ENCODE measurements around the gene ADAR.
A peak's percentile ranks its signal among the peaks of the same experiment; 100 is the strongest.

Gene ADAR

DNA sequence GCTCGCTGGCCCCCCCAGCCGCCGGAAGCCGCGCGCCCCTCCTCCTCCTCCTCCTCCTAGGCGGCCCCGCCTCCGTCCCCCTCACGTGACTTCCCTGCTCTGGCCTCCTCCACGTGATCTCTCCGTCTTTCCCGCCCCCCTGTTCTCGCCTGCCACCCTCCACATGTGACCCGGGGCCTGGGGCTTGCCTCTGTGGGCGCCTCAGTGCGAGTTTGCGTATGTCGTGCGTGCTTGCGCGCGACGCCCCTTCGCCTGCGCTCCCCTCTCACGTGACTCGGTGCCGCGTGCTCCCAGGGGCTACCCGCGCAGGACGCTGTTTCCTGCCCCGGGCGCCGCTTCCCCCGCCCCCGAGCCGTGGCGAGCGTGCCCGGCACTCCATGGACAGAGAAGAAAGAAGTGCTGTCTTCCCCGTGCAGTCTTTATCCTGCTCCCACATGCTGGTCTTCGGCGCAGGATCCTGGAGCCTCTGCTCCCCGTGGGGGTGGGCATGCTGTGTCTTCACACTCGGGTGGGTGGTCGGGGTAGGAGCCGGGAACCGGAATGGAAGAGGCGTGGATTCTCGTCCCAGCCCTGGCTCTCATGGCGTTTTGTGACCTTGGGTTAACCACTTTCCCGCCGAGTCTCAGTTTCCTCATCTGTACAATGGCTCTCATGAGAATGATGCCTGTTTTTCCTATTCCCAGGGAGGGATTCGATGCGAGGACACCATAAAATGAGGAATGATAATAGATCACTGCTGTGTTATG is 49.1 kb downstream of the ADAR start:
- Histone ChIP-seq H3K9ac (ENCODE audit: low read length) (peak overlapping the region; percentile 75), H3K4me2 (ENCODE audit: low read length) (peak overlapping the region; percentile 82), H3K23ac (ENCODE audit: low read length) (no peak overlapping the region), H3K27me3 (ENCODE audit: insufficient read depth, low read length) (no peaks in the 10 kb centered on the region), H2AFZ (ENCODE audit: insufficient read depth, low read length, poor library complexity) (peak overlapping the region; percentile 56), H3K14ac (ENCODE audit: low read length) (no peak overlapping the region), H3K4me1 (ENCODE audit: control insufficient read depth in 1 of 2, insufficient read depth in 2 of 2, low read length in 2 of 2) (peaks cover 8 to 16% of the 10 kb centered on the region in 2 experiments), H4K8ac (ENCODE audit: low read depth, low read length) (peak overlapping the region; percentile 78), H3K4ac (ENCODE audit: low read depth, low read length) (no peak overlapping the region), H3K9me3 (ENCODE audit: insufficient read depth, low read depth, low read length) (no peaks in the 10 kb centered on the region), H4K12ac (ENCODE audit: low read depth, low read length) (peak overlapping the region; percentile 37), H2BK120ac (ENCODE audit: insufficient read depth, low read length, poor library complexity) (peak overlapping the region; percentile 9), H4K91ac (ENCODE audit: low read depth, low read length) (peak overlapping the region; percentile 50), H3K36me3 (ENCODE audit: control insufficient read depth in 1 of 2, insufficient read depth in 2 of 2, low read length in 2 of 2) (peaks cover 12 to 18% of the 10 kb centered on the region in 2 experiments), H3K18ac (ENCODE audit: low read length) (peak overlapping the region; percentile 17), H3K4me3 (ENCODE audit: low read depth, low read length) (peak overlapping the region; percentile 80), H3K27ac (ENCODE audit: low read depth, low read length) (peak overlapping the region; percentile 79), H3K79me2 (ENCODE audit: control insufficient read depth, insufficient read depth, low read length, poor library complexity) (peaks cover 13% of the 10 kb centered on the region), H3K79me1 (ENCODE audit: low read length) (peaks cover 10% of the 10 kb centered on the region), H2BK12ac (ENCODE audit: low read length) (no peak overlapping the region), H2AK5ac (ENCODE audit: low read length) (no peak overlapping the region), H2BK5ac (ENCODE audit: low read depth, low read length, poor library complexity) (peak overlapping the region; percentile 20)
- DNase-seq: peak; percentile 95 to 96
- no CpG with 5 or more reads among the region's 57 CpGs for WGBS (ENCODE audit: extremely low coverage, insufficient coverage, insufficient read length)

DNA sequence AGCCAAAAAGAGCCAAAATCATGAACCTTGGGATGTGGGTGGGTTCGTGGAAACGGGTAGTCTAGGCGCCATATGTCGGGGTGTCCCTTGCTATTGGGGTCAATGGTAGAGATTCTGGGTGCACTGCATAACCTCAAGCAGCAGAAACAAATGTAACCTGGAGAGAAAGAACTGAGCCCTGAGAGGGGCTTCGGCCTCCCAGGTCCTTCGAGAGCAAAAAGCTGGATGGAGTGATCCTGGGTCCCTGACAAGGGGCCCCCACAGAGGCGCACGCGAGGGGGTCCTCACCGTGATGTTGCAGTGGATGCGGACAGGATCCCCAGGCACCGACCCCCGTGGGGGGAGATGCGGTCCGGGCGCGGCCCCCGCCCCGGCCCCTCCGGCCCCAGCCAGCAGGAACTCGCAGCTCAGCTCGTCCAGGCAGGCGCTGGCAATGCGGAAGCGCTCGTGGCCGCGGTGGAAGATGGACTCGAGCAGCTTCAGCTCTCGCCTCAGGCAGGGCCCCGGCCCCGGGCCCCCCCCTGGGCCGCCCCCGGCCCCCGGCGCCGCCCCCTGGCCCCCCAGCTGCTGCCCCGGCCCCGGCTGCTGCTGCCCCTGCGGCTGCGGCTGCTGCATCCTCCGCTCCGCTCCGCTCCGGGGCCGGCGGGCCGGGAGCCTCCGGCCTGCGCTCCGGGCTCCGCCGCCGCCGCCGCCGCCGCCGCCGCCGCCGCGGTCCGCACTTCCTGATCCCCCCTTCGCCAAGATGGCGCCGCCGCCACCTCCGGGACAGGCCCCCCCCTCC is 49.9 kb downstream of the ADAR start, which contains the start of gene UBE2Q1:
UBE2Q1 (minus strand) TSS at position 724 of the 781 bp plus-strand sequence; CDS start at position 615, 109 bp downstream.
- Histone ChIP-seq H3K9me3 (ENCODE audit: insufficient read depth, low read depth, low read length) (no peaks in the 10 kb centered on the region), H2BK5ac (ENCODE audit: low read depth, low read length, poor library complexity) (peak within 1 kb of the TSS; percentile 58), H4K12ac (ENCODE audit: low read depth, low read length) (peak within 1 kb of the TSS; percentile 58), H3K4me3 (ENCODE audit: low read depth, low read length) (peak within 1 kb of the TSS; percentile 80), H4K8ac (ENCODE audit: low read depth, low read length) (peak within 1 kb of the TSS; percentile 78), H3K4me2 (ENCODE audit: low read length) (peak within 1 kb of the TSS; percentile 82), H3K27me3 (ENCODE audit: insufficient read depth, low read length) (no peaks in the 10 kb centered on the region), H3K4ac (ENCODE audit: low read depth, low read length) (peak within 1 kb of the TSS; percentile 71), H3K4me1 (ENCODE audit: control insufficient read depth in 1 of 2, insufficient read depth in 2 of 2, low read length in 2 of 2) (peaks cover 8 to 16% of the 10 kb centered on the region in 2 experiments), H3K9ac (ENCODE audit: low read length) (peak within 1 kb of the TSS; percentile 95), H2AK5ac (ENCODE audit: low read length) (peak within 1 kb of the TSS; percentile 57), H3K14ac (ENCODE audit: low read length) (peak within 1 kb of the TSS; percentile 72), H3K18ac (ENCODE audit: low read length) (peak within 1 kb of the TSS; percentile 56), H3K36me3 (ENCODE audit: control insufficient read depth in 1 of 2, insufficient read depth in 2 of 2, low read length in 2 of 2) (peaks cover 18 to 25% of the 10 kb centered on the region in 2 experiments), H3K23ac (ENCODE audit: low read length) (no peak within 1 kb of the TSS), H2BK120ac (ENCODE audit: insufficient read depth, low read length, poor library complexity) (peak within 1 kb of the TSS; percentile 68), H3K79me1 (ENCODE audit: low read length) (peaks cover 10% of the 10 kb centered on the region), H3K27ac (ENCODE audit: low read depth, low read length) (peak within 1 kb of the TSS; percentile 79), H2AFZ (ENCODE audit: insufficient read depth, low read length, poor library complexity) (peak within 1 kb of the TSS; percentile 56), H4K91ac (ENCODE audit: low read depth, low read length) (peak within 1 kb of the TSS; percentile 75), H3K79me2 (ENCODE audit: control insufficient read depth, insufficient read depth, low read length, poor library complexity) (peaks cover 13% of the 10 kb centered on the region), H2BK12ac (ENCODE audit: low read length) (no peak within 1 kb of the TSS)
- DNase-seq: peak; percentile 48 to 64
- no CpG with 5 or more reads among the region's 69 CpGs for WGBS (ENCODE audit: extremely low coverage, insufficient coverage, insufficient read length)

DNA sequence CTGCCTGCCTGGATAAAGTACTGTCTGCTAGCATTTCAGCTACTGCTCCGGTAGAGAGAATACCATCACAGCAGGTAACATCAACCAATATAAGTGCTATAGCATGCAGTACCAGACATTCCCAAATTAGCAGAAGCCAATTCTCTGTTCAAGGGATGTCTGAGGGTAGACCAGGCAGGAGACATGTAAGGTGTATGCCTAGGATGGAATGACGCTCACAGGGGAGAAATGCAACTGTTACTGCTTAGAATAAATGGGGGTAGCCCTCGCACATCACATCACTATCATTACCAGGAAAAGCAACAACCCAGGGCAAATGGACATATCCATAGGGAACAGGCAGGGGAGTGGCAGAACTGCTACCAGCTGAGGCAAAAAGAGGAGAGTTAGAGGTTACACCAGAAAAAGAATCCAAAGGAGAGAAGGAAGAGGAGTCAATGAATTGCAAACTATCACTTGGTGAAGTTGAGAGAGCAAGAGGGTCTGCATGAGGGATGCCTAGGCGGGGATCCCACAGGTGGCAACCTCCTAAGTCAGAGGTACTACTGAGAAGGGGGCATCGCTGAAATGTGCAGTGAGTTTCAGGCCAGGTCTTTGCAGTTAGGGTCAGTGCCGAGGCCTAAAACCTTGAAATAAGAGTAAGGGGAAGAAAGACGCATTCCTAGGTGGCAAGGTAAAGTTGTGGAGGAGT is 50.6 kb downstream of the ADAR start:
- no CpG with 5 or more reads among the region's 7 CpGs for WGBS (ENCODE audit: extremely low coverage, insufficient coverage, insufficient read length)
- Histone ChIP-seq H2BK12ac (ENCODE audit: low read length) (no peak overlapping the region), H2BK5ac (ENCODE audit: low read depth, low read length, poor library complexity) (no peak overlapping the region), H3K79me2 (ENCODE audit: control insufficient read depth, insufficient read depth, low read length, poor library complexity) (peaks cover 13% of the 10 kb centered on the region), H3K36me3 (ENCODE audit: control insufficient read depth in 1 of 2, insufficient read depth in 2 of 2, low read length in 2 of 2) (peaks cover 22 to 33% of the 10 kb centered on the region in 2 experiments), H3K23ac (ENCODE audit: low read length) (no peak overlapping the region), H3K4me3 (ENCODE audit: low read depth, low read length) (peak overlapping the region; percentile 80), H3K9ac (ENCODE audit: low read length) (peak overlapping the region; percentile 95), H3K27me3 (ENCODE audit: insufficient read depth, low read length) (no peaks in the 10 kb centered on the region), H3K4me2 (ENCODE audit: low read length) (peak overlapping the region; percentile 78), H3K9me3 (ENCODE audit: insufficient read depth, low read depth, low read length) (no peaks in the 10 kb centered on the region), H4K8ac (ENCODE audit: low read depth, low read length) (peak overlapping the region; percentile 63), H4K91ac (ENCODE audit: low read depth, low read length) (peak overlapping the region; percentile 75), H3K18ac (ENCODE audit: low read length) (no peak overlapping the region), H2BK120ac (ENCODE audit: insufficient read depth, low read length, poor library complexity) (peak overlapping the region; percentile 68), H2AK5ac (ENCODE audit: low read length) (no peak overlapping the region), H3K14ac (ENCODE audit: low read length) (peak overlapping the region; percentile 26), H3K4me1 (ENCODE audit: control insufficient read depth in 1 of 2, insufficient read depth in 2 of 2, low read length in 2 of 2) (peaks cover 8 to 16% of the 10 kb centered on the region in 2 experiments), H2AFZ (ENCODE audit: insufficient read depth, low read length, poor library complexity) (no peak overlapping the region), H3K27ac (ENCODE audit: low read depth, low read length) (no peak overlapping the region), H3K4ac (ENCODE audit: low read depth, low read length) (peak overlapping the region; percentile 71), H4K12ac (ENCODE audit: low read depth, low read length) (no peak overlapping the region), H3K79me1 (ENCODE audit: low read length) (peaks cover 10% of the 10 kb centered on the region)
- no peak for DNase-seq

DNA sequence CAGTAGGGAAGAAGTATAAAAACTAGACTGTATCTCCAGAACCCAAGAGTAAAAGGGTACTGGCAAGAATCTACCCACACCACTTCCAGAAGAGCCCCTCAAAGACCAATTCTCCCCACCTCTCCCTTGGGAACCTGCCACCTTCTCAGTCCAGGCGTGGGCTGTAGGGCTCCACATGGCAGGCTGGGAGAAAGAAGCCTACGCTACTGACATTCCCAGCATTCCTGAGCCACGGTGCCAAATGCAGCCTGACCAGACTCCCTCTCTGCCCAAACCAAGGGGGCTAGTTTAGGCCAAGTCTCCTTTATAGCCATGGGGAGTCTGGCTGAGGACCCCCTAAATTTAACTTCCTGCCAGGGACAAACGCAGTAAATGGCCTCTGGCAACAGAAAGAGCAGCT is 51.6 kb downstream of the ADAR start:
- no peaks in the 10 kb centered on the region for H3K9me3 ChIP-seq (ENCODE audit: insufficient read depth, low read depth, low read length)
- peaks cover 8 to 16% of the 10 kb centered on the region in 2 experiments for H3K4me1 ChIP-seq (ENCODE audit: control insufficient read depth in 1 of 2, insufficient read depth in 2 of 2, low read length in 2 of 2)
- H3K4me3 ChIP-seq (ENCODE audit: low read depth, low read length): no peak overlapping the region
- H3K14ac ChIP-seq (ENCODE audit: low read length): no peak overlapping the region
- no peak overlapping the region for H3K9ac ChIP-seq (ENCODE audit: low read length)
- H4K12ac ChIP-seq (ENCODE audit: low read depth, low read length): no peak overlapping the region
- no peak overlapping the region for H4K91ac ChIP-seq (ENCODE audit: low read depth, low read length)
- no peak overlapping the region for H2AK5ac ChIP-seq (ENCODE audit: low read length)
- peak in 1 of 2 donors; percentile 41 for DNase-seq
- H3K79me2 ChIP-seq (ENCODE audit: control insufficient read depth, insufficient read depth, low read length, poor library complexity): peaks cover 13% of the 10 kb centered on the region
- WGBS (ENCODE audit: extremely low coverage, insufficient coverage, insufficient read length): no CpG with 5 or more reads among the region's 4 CpGs
- H3K23ac ChIP-seq (ENCODE audit: low read length): no peak overlapping the region
- H3K4ac ChIP-seq (ENCODE audit: low read depth, low read length): peak overlapping the region; percentile 68
- H2BK120ac ChIP-seq (ENCODE audit: insufficient read depth, low read length, poor library complexity): no peak overlapping the region
- H3K18ac ChIP-seq (ENCODE audit: low read length): no peak overlapping the region
- H3K36me3 ChIP-seq (ENCODE audit: control insufficient read depth in 1 of 2, insufficient read depth in 2 of 2, low read length in 2 of 2): peaks cover 32 to 42% of the 10 kb centered on the region in 2 experiments
- no peak overlapping the region for H2BK12ac ChIP-seq (ENCODE audit: low read length)
- H2AFZ ChIP-seq (ENCODE audit: insufficient read depth, low read length, poor library complexity): no peak overlapping the region
- peak overlapping the region; percentile 78 for H3K4me2 ChIP-seq (ENCODE audit: low read length)
- no peak overlapping the region for H2BK5ac ChIP-seq (ENCODE audit: low read depth, low read length, poor library complexity)
- H3K27me3 ChIP-seq (ENCODE audit: insufficient read depth, low read length): no peaks in the 10 kb centered on the region
- H3K27ac ChIP-seq (ENCODE audit: low read depth, low read length): no peak overlapping the region
- no peak overlapping the region for H4K8ac ChIP-seq (ENCODE audit: low read depth, low read length)
- H3K79me1 ChIP-seq (ENCODE audit: low read length): peaks cover 10% of the 10 kb centered on the region

Measured in trophoblast cell (in vitro differentiated cells and primary cell).